Ectodermal cell (in vitro differentiated cells): ENCODE results near the gene SLAMF1.
"Not testable (repeated sequence)": the region's sequence is repeated elsewhere in the genome, so short reads cannot be mapped to it uniquely, and the experiment has no call there.

Experiments used
- H3K27ac ChIP-seq: 2 replicates; pipeline ENCODE4 v1.7.0; 2013; ENCODE audit warnings: mild to moderate bottlenecking, low read depth, low read length; ENCODE audit not compliant: insufficient read depth, poor library complexity, severe bottlenecking
- H3K27me3 ChIP-seq: 2 replicates; pipeline ENCODE4 v1.7.0; 2013; ENCODE audit warnings: mild to moderate bottlenecking, low read length; ENCODE audit not compliant: insufficient read depth, control insufficient read depth, poor library complexity, severe bottlenecking
- H3K36me3 ChIP-seq: one replicate; pipeline ENCODE4 v1.7.0; 2013; ENCODE audit warnings: low read length; ENCODE audit not compliant: control insufficient read depth, insufficient read depth
- H3K4me1 ChIP-seq: one replicate; pipeline ENCODE4 v1.7.0; 2013; ENCODE audit warnings: low read length; ENCODE audit not compliant: control insufficient read depth, insufficient read depth
- H3K4me3 ChIP-seq: 2 replicates; pipeline ENCODE4 v1.7.0; 2013; ENCODE audit warnings: low read depth, low read length, control low read depth; ENCODE audit not compliant: insufficient read depth
- H3K9me3 ChIP-seq: 2 replicates; pipeline ENCODE4 v1.7.0; 2013; ENCODE audit warnings: mild to moderate bottlenecking, low read length, moderate library complexity; ENCODE audit not compliant: control insufficient read depth
- WGBS, 2 experiments: methylation state at CpG; one replicate each; pipeline ENCODE4 v1.1.7; 2013; ENCODE audit warnings: missing lambda C conversion rate in 2 of 2; 5-methylcytosine and 5-hydroxymethylcytosine counted together

SLAMF1 gene

DNA sequence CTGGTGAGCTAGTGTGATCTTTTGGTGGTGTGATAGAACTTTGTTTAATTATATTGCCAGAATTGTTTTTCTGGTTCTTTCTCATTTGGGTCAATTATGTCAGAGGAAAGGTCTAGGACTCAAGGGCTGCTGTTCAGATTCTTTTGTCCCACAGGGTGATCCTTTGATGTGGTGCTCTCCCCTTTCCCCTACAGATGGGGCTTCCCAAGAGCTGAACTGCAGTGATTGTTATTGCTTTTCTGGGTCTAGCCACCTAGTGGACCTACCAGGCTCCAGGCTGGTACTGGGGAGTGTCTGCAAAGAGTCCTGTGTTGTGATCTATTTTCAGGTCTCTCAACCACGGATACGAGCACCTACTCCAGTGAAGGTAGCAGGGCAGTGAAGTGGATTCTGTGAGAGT, 41.6 kb downstream of the SLAMF1 start:
- WGBS, 2 experiments: 95 to 96% methylated on average over 2 of the region's 2 CpGs
- H3K27me3 ChIP-seq: no peaks in the 10 kb centered on the region
- no peak overlapping the region for H3K4me3 ChIP-seq
- H3K9me3 ChIP-seq: no peaks in the 10 kb centered on the region
- no peaks in the 10 kb centered on the region for H3K36me3 ChIP-seq
- peaks cover 7% of the 10 kb centered on the region for H3K4me1 ChIP-seq
- H3K27ac ChIP-seq: no peak overlapping the region

DNA sequence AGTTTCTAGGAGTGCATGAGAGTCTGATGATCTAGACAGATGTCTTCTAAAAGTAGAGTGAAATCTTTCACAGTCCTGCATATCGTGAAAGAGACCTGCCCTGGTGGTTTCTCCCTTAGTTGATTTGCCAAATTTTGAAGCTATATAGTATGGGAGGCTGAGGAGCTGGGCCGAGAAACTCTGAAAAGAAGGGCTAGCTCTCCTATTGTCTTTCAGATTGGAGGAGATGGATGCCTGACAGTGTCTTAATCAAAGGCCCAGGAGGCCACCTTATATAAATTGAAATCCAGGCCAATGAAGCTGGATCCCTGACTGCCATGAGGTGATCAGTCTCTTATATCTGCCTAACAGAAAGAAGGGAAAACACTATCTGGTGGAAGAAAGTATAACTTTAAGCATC, 49.1 kb downstream of the SLAMF1 start:
- H3K27ac ChIP-seq: no peak overlapping the region
- H3K27me3 ChIP-seq: no peaks in the 10 kb centered on the region
- H3K9me3 ChIP-seq: no peaks in the 10 kb centered on the region
- no peaks in the 10 kb centered on the region for H3K4me1 ChIP-seq
- H3K4me3 ChIP-seq: no peak overlapping the region
- WGBS, 2 experiments: 56 to 65% methylated on average over 2 of the region's 2 CpGs
- no peaks in the 10 kb centered on the region for H3K36me3 ChIP-seq

- H3K36me3 ChIP-seq: no peaks in the 10 kb centered on the region
- H3K27me3 ChIP-seq: no peaks in the 10 kb centered on the region
- H3K4me1 ChIP-seq: no peaks in the 10 kb centered on the region
- H3K4me3 ChIP-seq: no peak overlapping the region
- 94 to 96% methylated on average over 1 of the region's 1 CpG for WGBS, 2 experiments
- H3K9me3 ChIP-seq: no peaks in the 10 kb centered on the region
- H3K27ac ChIP-seq: no peak overlapping the region
Measured at GRCh38 chr1:160597051-160597450, 49.8 kb downstream of the SLAMF1 start.

DNA sequence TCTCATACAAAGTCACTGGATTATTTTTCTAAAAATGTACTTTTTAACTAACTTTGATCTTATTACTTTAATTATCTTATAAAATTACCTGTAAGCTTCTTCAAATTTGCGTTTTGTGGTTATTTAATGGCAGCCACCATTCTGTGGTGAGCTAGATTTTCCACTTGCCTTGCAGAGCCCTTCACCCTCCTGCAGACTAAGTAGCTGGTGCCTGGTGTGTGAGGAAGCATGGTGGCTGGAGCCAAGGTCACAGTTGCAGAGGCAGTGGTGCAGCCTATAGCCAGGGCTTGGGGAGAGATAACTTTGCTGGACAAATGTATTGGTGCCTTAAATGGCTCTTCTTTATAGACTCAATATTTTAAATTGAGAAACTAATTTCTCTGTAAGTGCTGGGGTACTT, 56.4 kb downstream of the SLAMF1 start:
- Histone ChIP-seq H3K36me3 (no peaks in the 10 kb centered on the region), H3K4me1 (no peaks in the 10 kb centered on the region), H3K27me3 (no peaks in the 10 kb centered on the region), H3K27ac (no peak overlapping the region), H3K9me3 (no peaks in the 10 kb centered on the region), H3K4me3 (no peak overlapping the region)
- WGBS, 2 experiments: 83 to 95% methylated on average over 1 of the region's 1 CpG

DNA sequence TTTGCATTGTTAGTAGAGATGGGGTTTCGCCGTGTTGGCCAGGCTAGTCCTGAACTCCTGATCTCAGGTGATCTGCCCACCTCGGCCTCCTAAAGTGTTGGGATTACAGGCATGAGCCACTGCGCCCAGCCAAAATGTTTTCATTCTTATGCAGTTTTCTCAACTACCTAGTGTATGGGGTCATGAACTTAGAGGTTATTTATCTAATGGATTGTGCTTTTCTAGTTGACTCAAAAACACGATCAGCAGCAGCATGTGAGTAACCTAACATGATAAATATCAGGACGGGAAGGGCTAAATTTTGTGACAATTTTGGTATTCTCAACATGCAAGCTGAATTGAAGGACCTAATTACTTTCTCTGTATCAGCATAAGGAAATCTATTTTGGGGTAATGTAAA, 58.4 kb downstream of the SLAMF1 start:
- Histone ChIP-seq H3K4me1 (no peaks in the 10 kb centered on the region), H3K27me3 (no peaks in the 10 kb centered on the region), H3K9me3 (no peaks in the 10 kb centered on the region), H3K36me3 (no peaks in the 10 kb centered on the region), H3K4me3 (no peak overlapping the region), H3K27ac (no peak overlapping the region)
- WGBS, 2 experiments: 88 to 94% methylated on average over 6 of the region's 6 CpGs

DNA sequence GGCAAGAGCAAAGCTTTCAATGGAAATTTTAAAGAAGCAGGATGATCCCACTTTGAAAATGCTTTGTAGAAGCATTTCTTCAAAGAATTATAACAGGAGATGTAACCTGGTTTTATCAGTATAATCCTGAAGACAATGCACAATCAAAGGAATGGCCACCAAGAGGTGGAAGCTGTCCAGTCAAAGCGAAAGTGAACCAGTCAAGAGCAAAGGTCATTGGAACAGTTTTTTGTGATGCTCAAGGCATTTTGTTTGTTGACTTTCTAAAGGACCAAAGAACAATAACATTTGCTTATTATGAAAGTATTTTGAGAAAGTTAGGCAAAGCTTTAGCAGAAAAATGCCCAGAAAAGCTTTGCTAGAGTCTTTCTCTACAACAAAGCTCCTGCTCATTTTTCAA, 62.1 kb downstream of the SLAMF1 start:
- H3K27me3 ChIP-seq: no peaks in the 10 kb centered on the region
- no peaks in the 10 kb centered on the region for H3K36me3 ChIP-seq
- no peaks in the 10 kb centered on the region for H3K9me3 ChIP-seq
- H3K4me1 ChIP-seq: no peaks in the 10 kb centered on the region
- no peak overlapping the region for H3K4me3 ChIP-seq
- H3K27ac ChIP-seq: no peak overlapping the region
- 94 to 97% methylated on average over 1 of the region's 1 CpG for WGBS, 2 experiments

- not testable (repeated sequence) for H3K4me1 ChIP-seq, H3K9me3 ChIP-seq, H3K27ac ChIP-seq, H3K27me3 ChIP-seq, H3K36me3 ChIP-seq, H3K4me3 ChIP-seq
- 89 to 93% methylated on average over 2 of the region's 2 CpGs for WGBS, 2 experiments
Measured at GRCh38 chr1:160582976-160583375, 63.9 kb downstream of the SLAMF1 start.

GRCh38 chr1:160581961-160582360, 64.9 kb downstream of the SLAMF1 start:
- no peak overlapping the region for H3K4me3 ChIP-seq
- 94 to 97% methylated on average over 1 of the region's 2 CpGs for WGBS, 2 experiments
- H3K27ac ChIP-seq: no peak overlapping the region
- no peaks in the 10 kb centered on the region for H3K36me3 ChIP-seq
- H3K9me3 ChIP-seq: no peaks in the 10 kb centered on the region
- no peaks in the 10 kb centered on the region for H3K4me1 ChIP-seq
- H3K27me3 ChIP-seq: no peaks in the 10 kb centered on the region

- 75 to 100% methylated on average over 1 of the region's 1 CpG for WGBS, 2 experiments
- Histone ChIP-seq H3K4me1 (no peaks in the 10 kb centered on the region), H3K27me3 (no peaks in the 10 kb centered on the region), H3K9me3 (no peaks in the 10 kb centered on the region), H3K4me3 (no peak overlapping the region), H3K36me3 (no peaks in the 10 kb centered on the region), H3K27ac (no peak overlapping the region)
Measured at GRCh38 chr1:160580221-160580812, 66.5 kb downstream of the SLAMF1 start.

DNA sequence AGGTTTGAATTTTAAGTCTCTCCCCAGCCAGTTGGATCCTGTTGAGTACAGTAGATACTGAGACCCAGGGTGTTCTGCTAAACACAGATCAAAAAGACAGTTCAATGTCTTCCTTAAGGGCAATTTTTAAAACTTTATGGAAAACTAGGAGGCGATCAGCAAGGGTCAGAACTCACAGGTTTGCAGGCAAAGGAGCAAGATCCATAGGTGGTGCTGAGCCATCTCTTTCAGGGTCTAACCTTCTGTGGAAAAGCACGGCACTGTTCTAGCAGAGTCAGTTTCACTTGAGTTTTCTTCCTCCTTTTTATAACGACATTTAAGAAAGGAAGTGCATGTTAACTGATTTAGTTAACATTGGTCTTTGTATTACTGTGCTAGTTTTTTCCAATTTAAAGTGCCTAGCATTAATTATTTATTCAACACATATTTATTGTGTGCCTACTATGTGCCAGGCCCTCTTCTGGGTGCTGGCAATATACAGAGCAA, 67.6 kb downstream of the SLAMF1 start, which contains the start of gene CD84:
Gene CD84, minus strand, starts transcription at position 281 of the 486 bp plus-strand sequence. Its CDS starts 59 bp downstream, at position 222.
- Histone ChIP-seq H3K27ac (no peak within 1 kb of the TSS), H3K4me3 (no peak within 1 kb of the TSS), H3K36me3 (no peaks in the 10 kb centered on the region), H3K4me1 (no peaks in the 10 kb centered on the region), H3K27me3 (no peaks in the 10 kb centered on the region), H3K9me3 (no peaks in the 10 kb centered on the region)
- 96% methylated on average over 3 of the region's 3 CpGs for WGBS, 2 experiments
